K562 (cell line): ENCODE measurements around the gene CD6.

ENCODE experiments used
- CBFA2T2 ChIP-seq: fragments of 450-650 bp; conservative IDR thresholded peaks from 2 replicates; pipeline ENCODE4 v1.6.1; 2017; ENCODE audit warnings: mild to moderate bottlenecking
- CC2D1A ChIP-seq: fragments of 450-650 bp; IDR thresholded peaks from 2 replicates; pipeline ENCODE4 v1.6.1; 2017; ENCODE audit warnings: mild to moderate bottlenecking
- MXI1 ChIP-seq: IDR thresholded peaks from 2 replicates; pipeline ENCODE4 v1.6.1; 2011; ENCODE audit warnings: low read depth, mild to moderate bottlenecking, improper control_type of control experiment, low read length
- POLR3A ChIP-seq: IDR thresholded peaks from 2 replicates; pipeline ENCODE4 v1.6.1; 2011; ENCODE audit warnings: borderline replicate concordance, mild to moderate bottlenecking, moderate library complexity; ENCODE audit not compliant: insufficient read length, insufficient read depth; ENCODE audit errors: extremely low read depth
- REST ChIP-seq, 2 experiments: fragments of 450-650 bp; formaldehyde crosslinking in 1 of 2; IDR thresholded peaks; 2 replicates each; pipeline versions ENCODE4 v1.4.0 to v1.6.1; 2014 to 2020; ENCODE audit warnings: mild to moderate bottlenecking in 2 of 2, borderline replicate concordance in 1 of 2, low read depth in 1 of 2
- TCF7L2 ChIP-seq: fragments of 150-350 bp; IDR thresholded peaks from 2 replicates; pipeline ENCODE4 v1.6.1; 2016; ENCODE audit warnings: low read depth, mild to moderate bottlenecking, low read length, moderate library complexity
- ZBED1 ChIP-seq: IDR thresholded peaks from 2 replicates; pipeline ENCODE4 v1.6.1; 2014

- TF ChIP-seq CC2D1A (no peak), MXI1 (no peak), TCF7L2 (no peak), REST (IDR thresholded peaks at IDR 0.05; ENCODE audit: borderline replicate concordance) (no peak), REST (CRISPR knock-in tag; IDR thresholded peaks at IDR 0.05; ENCODE audit: low read depth) (no peak), CBFA2T2 (no peak), POLR3A (no peak), ZBED1 (no peak)
Measured at GRCh38 chr11:61021661-61022212, 50.3 kb downstream of the CD6 start.
